Prostate gland (tissue), 2 donors: ENCODE results near the gene CHCHD6.

Experiments used
- CTCF ChIP-seq, 4 experiments: fragments of 200-600 bp in 2 of 4; fragments of 450-650 bp in 2 of 4; sonication (generic) in 2 of 4; IDR thresholded peaks; 1 replicate in 3 of 4; 2 replicates in 1 of 4; pipeline ENCODE4 v1.5.1; 2016 to 2019; ENCODE audit warnings: antibody characterized with exemption in 4 of 4, mild to moderate bottlenecking in 2 of 4, moderate library complexity in 2 of 4
- POLR2A ChIP-seq: fragments of 450-650 bp; IDR thresholded peaks from one replicate; pipeline ENCODE4 v1.6.1; 2016; ENCODE audit warnings: antibody characterized with exemption, mild to moderate bottlenecking
- POLR2AphosphoS5 ChIP-seq: sonication (generic); formaldehyde crosslinking; IDR thresholded peaks from one replicate; pipeline ENCODE4 v1.6.1; 2017; ENCODE audit warnings: antibody characterized with exemption

GRCh38 chr3:126818400-126819095, 114.5 kb downstream of the CHCHD6 start:
- TF ChIP-seq CTCF (IDR thresholded peaks at IDR 0.05) (no peak), POLR2A (no peak), POLR2AphosphoS5 (no peak)
